SK-N-SH (cell line): ENCODE measurements around the gene MAPKAP1. TPM values are rescaled to one million over a fixed set of nuclear protein-coding genes. Genes with fewer than 3 reads are reported as not detected.
A peak's percentile ranks its signal among the peaks of the same experiment; 100 is the strongest.

Experiments
- CTCF ChIA-PET: fragments of 300-600, 350-600 bp; formaldehyde crosslinking; extraction: SDS; loops from one replicate; lab custom pipeline; 2021; lab: Yijun Ruan, JAX
- POLR2A ChIA-PET: fragments of 350-600 bp; sonication (Branson Sonifier 250); formaldehyde crosslinking; extraction: SDS; loops from one replicate; lab custom pipeline; 2020; ENCODE audit warnings: antibody characterized with exemption, inconsistent platforms; lab: Yijun Ruan, JAX
- DNase-seq: peaks from one replicate; pipeline ENCODE4 v3.0.0; 2012
- H2AFZ ChIP-seq: fragments of 200-600 bp; sonication (generic); 2 replicates; pipeline ENCODE4 v1.8.1; 2016; ENCODE audit warnings: antibody characterized with exemption, mild to moderate bottlenecking, low read depth
- H3F3A ChIP-seq: fragments of 200-600 bp; sonication (generic); replicated peaks from 2 replicates; pipeline ENCODE3; 2016; ENCODE audit warnings: antibody characterized with exemption, mild to moderate bottlenecking; ENCODE audit not compliant: insufficient read depth
- H3K27ac ChIP-seq, 2 experiments: fragments of 200-500 bp in 1 of 2; fragments of 200-600 bp in 1 of 2; sonication (Bioruptor generic) in 1 of 2; sonication (generic), shearing (Covaris generic) in 1 of 2; 2 replicates each; pipeline versions ENCODE4 v1.5.1 to v1.6.1; 2014 to 2016; ENCODE audit warnings: low read depth in 2 of 2, inconsistent platforms in 1 of 2, low read length in 1 of 2, mild to moderate bottlenecking in 1 of 2, mixed read lengths in 1 of 2
- H3K27me3 ChIP-seq: fragments of 200-600 bp; sonication (generic), shearing (Covaris generic); 2 replicates; pipeline ENCODE4 v1.6.1; 2016; ENCODE audit warnings: mixed run types; ENCODE audit not compliant: insufficient read depth
- H3K36me3 ChIP-seq, 2 experiments: fragments of 200-500 bp in 1 of 2; fragments of 200-600 bp in 1 of 2; sonication (Bioruptor generic) in 1 of 2; sonication (generic) in 1 of 2; replicated peaks in 1 of 2; 2 replicates each; pipeline versions ENCODE3 to v1.5.1; 2014 to 2016; ENCODE audit warnings: low read length in 1 of 2, mild to moderate bottlenecking in 1 of 2; ENCODE audit not compliant: insufficient read depth in 2 of 2, control insufficient read depth in 1 of 2
- H3K4me1 ChIP-seq, 2 experiments: fragments of 200-500 bp in 1 of 2; fragments of 200-600 bp in 1 of 2; sonication (Bioruptor generic) in 1 of 2; sonication (generic), shearing (Covaris generic) in 1 of 2; 2 replicates each; pipeline versions ENCODE4 v1.5.1 to v1.6.1; 2014 to 2016; ENCODE audit warnings: low read depth in 1 of 2, low read length in 1 of 2, mixed run types in 1 of 2; ENCODE audit not compliant: insufficient read depth in 2 of 2, control insufficient read depth in 1 of 2
- H3K4me2 ChIP-seq: fragments of 200-600 bp; sonication (generic), shearing (Covaris generic); 2 replicates; pipeline ENCODE4 v1.6.1; 2017; ENCODE audit warnings: mixed run types
- H3K4me3 ChIP-seq, 2 experiments: fragments of 200-500 bp in 1 of 2; fragments of 200-600 bp in 1 of 2; sonication (Bioruptor generic) in 1 of 2; sonication (generic), shearing (Covaris generic) in 1 of 2; 2 replicates each; pipeline versions ENCODE4 v1.5.1 to v1.8.1; 2014 to 2016; ENCODE audit warnings: low read depth in 2 of 2, inconsistent platforms in 1 of 2, low read length in 1 of 2, mild to moderate bottlenecking in 1 of 2, mixed read lengths in 1 of 2, moderate library complexity in 1 of 2
- H3K79me2 ChIP-seq: fragments of 200-600 bp; sonication (generic); 2 replicates; pipeline ENCODE4 v1.8.1; 2017; ENCODE audit warnings: mild to moderate bottlenecking; ENCODE audit not compliant: insufficient read depth
- H3K9ac ChIP-seq: fragments of 200-600 bp; sonication (generic); 2 replicates; pipeline ENCODE4 v1.6.1; 2017; ENCODE audit warnings: mixed run types
- H3K9me2 ChIP-seq: fragments of 200-600 bp; sonication (generic); 2 replicates; pipeline ENCODE4 v1.6.1; 2017; ENCODE audit warnings: mixed run types
- H3K9me3 ChIP-seq: fragments of 200-600 bp; sonication (generic); 2 replicates; pipeline ENCODE4 v1.6.1; 2017; ENCODE audit warnings: mixed run types, mild to moderate bottlenecking, moderate library complexity
- H4K20me1 ChIP-seq: fragments of 200-600 bp; sonication (generic); 2 replicates; pipeline ENCODE4 v1.6.1; 2017; ENCODE audit warnings: mild to moderate bottlenecking, mixed run types; ENCODE audit not compliant: insufficient read depth
- EP300 ChIP-seq, 2 experiments: IDR thresholded peaks; 2 replicates each; pipeline versions ENCODE4 v1.4.0 to v1.6.1; 2012; ENCODE audit warnings: borderline replicate concordance in 1 of 2, low read depth in 1 of 2, low read length in 1 of 2
- EZH2phosphoT487 ChIP-seq: fragments of 200-600 bp; sonication (generic); IDR thresholded peaks from 2 replicates; pipeline ENCODE4 v1.6.1; 2017; ENCODE audit warnings: low read depth, mixed run types, mild to moderate bottlenecking, antibody characterized with exemption, moderate library complexity, borderline replicate concordance
- FOXJ3 ChIP-seq: sonication (generic); formaldehyde crosslinking; IDR thresholded peaks from 2 replicates; pipeline ENCODE4 v1.5.1; 2020; ENCODE audit warnings: mild to moderate bottlenecking, missing genetic modification reagents
- FOXM1 ChIP-seq: IDR thresholded peaks from 2 replicates; pipeline ENCODE4 v1.4.0; 2012; ENCODE audit warnings: low read depth, mild to moderate bottlenecking
- GABPA ChIP-seq: IDR thresholded peaks from 2 replicates; pipeline ENCODE4 v1.4.0; 2012; ENCODE audit warnings: low read depth, mild to moderate bottlenecking
- JUND ChIP-seq: IDR thresholded peaks from 2 replicates; pipeline ENCODE4 v1.4.0; 2012
- MAX ChIP-seq: IDR thresholded peaks from 2 replicates; pipeline ENCODE4 v1.4.0; 2012; ENCODE audit warnings: low read depth
- MEF2A ChIP-seq: IDR thresholded peaks from 2 replicates; pipeline ENCODE4 v1.4.0; 2012; ENCODE audit warnings: low read depth, borderline replicate concordance
- MXI1 ChIP-seq: IDR thresholded peaks from 2 replicates; pipeline ENCODE4 v1.6.1; 2012; ENCODE audit warnings: mild to moderate bottlenecking, low read depth, low read length, improper control_type of control experiment
- RAD21 ChIP-seq: IDR thresholded peaks from 2 replicates; pipeline ENCODE4 v1.6.1; 2012; ENCODE audit warnings: mild to moderate bottlenecking, low read length
- RFX5 ChIP-seq: IDR thresholded peaks from 2 replicates; pipeline ENCODE4 v1.6.1; 2012; ENCODE audit warnings: mild to moderate bottlenecking, improper control_type of control experiment, low read length
- SMC3 ChIP-seq: IDR thresholded peaks from 2 replicates; pipeline ENCODE4 v1.6.1; 2012; ENCODE audit warnings: low read depth, low read length, improper control_type of control experiment
- TAF1 ChIP-seq: IDR thresholded peaks from 2 replicates; pipeline ENCODE4 v1.6.1; 2012; ENCODE audit warnings: low read depth, mild to moderate bottlenecking, low read length, moderate library complexity, borderline replicate concordance
- TCF12 ChIP-seq: IDR thresholded peaks from 2 replicates; pipeline ENCODE4 v1.4.0; 2012
- USF1 ChIP-seq: IDR thresholded peaks from 2 replicates; pipeline ENCODE4 v1.4.0; 2012; ENCODE audit warnings: low read depth, borderline replicate concordance
- ZBTB33 ChIP-seq: IDR thresholded peaks from 2 replicates; pipeline ENCODE4 v1.4.0; 2012; ENCODE audit warnings: low read depth, borderline replicate concordance
- WGBS: methylation state at CpG from one replicate; pipeline ENCODE4 v1.1.6; 2017; ENCODE audit warnings: low lambda C conversion rate; 5-methylcytosine and 5-hydroxymethylcytosine counted together
- polyA plus RNA-seq, 3 experiments: library from polyadenylated mRNA; depleted of rRNA; stranded (reverse); fragments of >200 nt; gene quantifications; 2 replicates each; pipeline ENCODE4 v1.2.3, GENCODE V29; 2012

MAPKAP1 gene
- polyA plus RNA-seq, 1 of the 3 experiments (the other 2 are of a cell fraction): 117 TPM

- TF ChIP-seq EZH2phosphoT487 (no peak), ZBTB33 (no peak), JUND (peak; percentile 59), FOXM1 (no peak), SMC3 (no peak), EP300 (IDR thresholded peaks at IDR 0.05; ENCODE audit: borderline replicate concordance in 1 of 2, low read depth in 1 of 2, low read length in 1 of 2) (no peak), TCF12 (peak; percentile 43; the same call in 1 of the 2 replicates), RAD21 (no peak), TAF1 (no peak), RFX5 (no peak), FOXJ3 (no peak), USF1 (no peak)
Observed at GRCh38 chr9:125659954-125660353, 47.1 kb downstream of the MAPKAP1 start (continued).

GRCh38 chr9:125659201-125659840, 47.7 kb downstream of the MAPKAP1 start:
- peak overlapping the region in 1 of 2 experiments; percentile 94; a peak in 2 of 4 replicates for H3K27ac ChIP-seq

More at GRCh38 chr9:125659201-125659840, 47.7 kb downstream of the MAPKAP1 start:
- DNase-seq: no peak
- no peaks in the 10 kb centered on the region for H3K9me2 ChIP-seq
- TF ChIP-seq MXI1 (no peak), GABPA (no peak), TCF12 (no peak), ZBTB33 (no peak), MEF2A (no peak), MAX (0 out of 2 replicates have a peak, but pooled peaks have one; percentile 5)
- 67% methylated on average over 2 of the region's 2 CpGs for WGBS
- H3K27me3 ChIP-seq: no peaks in the 10 kb centered on the region
- no peaks in the 10 kb centered on the region for H4K20me1 ChIP-seq
- H3K4me1 ChIP-seq: peaks cover 3 to 44% of the 10 kb centered on the region in 2 experiments; a peak in 3 of 4 replicates
- no peak overlapping the region; a peak in 1 of 4 replicates for H3K4me3 ChIP-seq
- peaks cover 8 to 10% of the 10 kb centered on the region in 2 experiments for H3K36me3 ChIP-seq
- H3F3A ChIP-seq: peaks cover 56% of the 10 kb centered on the region
- peak overlapping the region; percentile 70 for H3K4me2 ChIP-seq
- peak overlapping the region; percentile 58 for H3K9ac ChIP-seq
- POLR2A ChIA-PET: no interaction called here
- H2AFZ ChIP-seq: no peak overlapping the region
- CTCF ChIA-PET: interaction anchor here (1.4 kb wide), 1 partner anchor 251 kb away, joined by 3 read pairs; no protein-coding TSS in a partner anchor
- H3K9me3 ChIP-seq: no peaks in the 10 kb centered on the region
- H3K79me2 ChIP-seq: peaks cover 50% of the 10 kb centered on the region
